ENCODE measurements around the gene ARHGDIG.

GRCh38 chr16:306911-307370 is 26.6 kb downstream of the ARHGDIG start:
- TF ChIP-seq CTCF (IDR thresholded peaks at IDR 0.05; ENCODE audit: insufficient read depth, low read length, poor library complexity, severe bottlenecking) (no peak), EZH2phosphoT487 (conservative IDR thresholded peaks at IDR 0.05; ENCODE audit: low read length) (no peak)

Data from SU-DHL-6 (cell line).